H1 (cell line): ENCODE results near the gene PHACTR2. TPM values are rescaled to one million over a fixed set of nuclear protein-coding genes. Genes with fewer than 3 reads are reported as not detected.

Experiments
- CTCF ChIA-PET: fragments of 300-600 bp; sonication (Branson Sonifier 250); formaldehyde crosslinking; loops from one replicate; lab custom pipeline; 2021; ENCODE audit not compliant: partially characterized antibody; lab: Charles Lee
- POLR2A ChIA-PET: fragments of 300-600 bp; sonication (Branson Sonifier 250); formaldehyde crosslinking; loops from one replicate; lab custom pipeline; 2021; ENCODE audit warnings: inconsistent platforms; ENCODE audit not compliant: partially characterized antibody; lab: Charles Lee
- DNase-seq, 2 experiments: peaks; one replicate each; pipeline versions ENCODE4 v3.0.0 to v3.0.0-alpha.2; 2010 to 2022; ENCODE audit warnings: low spot score in 2 of 2, low read depth in 1 of 2, mixed read lengths in 1 of 2
- FAIRE-seq: peaks from 2 replicates; lab custom pipeline; 2011; peaks lifted over from hg19 to GRCh38; lab: Jason Lieb, UNC
- H2AFZ ChIP-seq: 2 replicates; pipeline ENCODE4 v1.8.1; 2012; ENCODE audit warnings: low read length, inconsistent platforms
- H2AK5ac ChIP-seq: 2 replicates; pipeline ENCODE4 v1.6.1; 2013; ENCODE audit warnings: low read depth, low read length
- H2BK120ac ChIP-seq: replicated peaks from 2 replicates; pipeline ENCODE3; 2013; ENCODE audit warnings: low read depth, low read length, inconsistent platforms
- H2BK12ac ChIP-seq: 2 replicates; pipeline ENCODE4 v1.6.1; 2013; ENCODE audit warnings: low read depth, low read length
- H2BK15ac ChIP-seq: 2 replicates; pipeline ENCODE4 v1.6.1; 2013; ENCODE audit warnings: low read length
- H2BK20ac ChIP-seq: 2 replicates; pipeline ENCODE4 v1.6.1; 2013; ENCODE audit warnings: low read length
- H2BK5ac ChIP-seq: 2 replicates; pipeline ENCODE4 v1.6.1; 2013; ENCODE audit warnings: low read depth, low read length
- H3K14ac ChIP-seq: 2 replicates; pipeline ENCODE4 v1.6.1; 2013; ENCODE audit warnings: inconsistent platforms; ENCODE audit not compliant: insufficient read length
- H3K18ac ChIP-seq: 2 replicates; pipeline ENCODE4 v1.6.1; 2013; ENCODE audit warnings: low read length; ENCODE audit errors: extremely low read depth
- H3K23ac ChIP-seq: 2 replicates; pipeline ENCODE4 v1.6.1; 2013; ENCODE audit warnings: inconsistent platforms; ENCODE audit not compliant: insufficient read length
- H3K23me2 ChIP-seq: 2 replicates; pipeline ENCODE4 v1.6.1; 2013; ENCODE audit warnings: low read depth, low read length
- H3K27ac ChIP-seq: 2 replicates; pipeline ENCODE4 v1.6.1; 2011; ENCODE audit warnings: low read depth, low read length, inconsistent platforms
- H3K27me3 ChIP-seq, 4 experiments: replicated peaks in 1 of 4; 1 replicate in 1 of 4; 2 replicates in 3 of 4; pipeline versions ENCODE4 v1.6.1 to v1.8.1; 2011 to 2013; ENCODE audit warnings: low read length in 3 of 4, mild to moderate bottlenecking in 3 of 4, inconsistent platforms in 2 of 4, mixed read lengths in 2 of 4, moderate library complexity in 1 of 4; ENCODE audit not compliant: control insufficient read depth in 3 of 4, insufficient read depth in 3 of 4; ENCODE audit errors: extremely low read depth in 1 of 4
- H3K36me3 ChIP-seq, 4 experiments: 2 replicates each; pipeline versions ENCODE4 v1.6.1 to v1.8.1; 2011 to 2013; ENCODE audit warnings: mild to moderate bottlenecking in 4 of 4, low read length in 3 of 4, moderate library complexity in 2 of 4, control low read depth in 1 of 4, inconsistent platforms in 1 of 4; ENCODE audit not compliant: insufficient read depth in 4 of 4, control insufficient read depth in 2 of 4
- H3K4ac ChIP-seq: replicated peaks from 2 replicates; pipeline ENCODE3; 2013; ENCODE audit warnings: low read length, low read depth, mixed read lengths, inconsistent platforms; ENCODE audit not compliant: insufficient read length
- H3K4me1 ChIP-seq, 4 experiments: replicated peaks in 1 of 4; 1 replicate in 1 of 4; 2 replicates in 3 of 4; pipeline versions ENCODE4 v1.6.1 to v1.8.1; 2011 to 2013; ENCODE audit warnings: low read length in 3 of 4, inconsistent platforms in 2 of 4, mixed read lengths in 1 of 4; ENCODE audit not compliant: insufficient read depth in 4 of 4, control insufficient read depth in 3 of 4
- H3K4me2 ChIP-seq, 2 experiments: 2 replicates each; pipeline versions ENCODE4 v1.6.1 to v1.8.1; 2011 to 2013; ENCODE audit warnings: low read depth in 2 of 2, low read length in 2 of 2, control low read depth in 1 of 2, inconsistent platforms in 1 of 2, mild to moderate bottlenecking in 1 of 2; ENCODE audit not compliant: insufficient read depth in 1 of 2
- H3K4me3 ChIP-seq, 4 experiments: fragments of 200-600, 300-600 bp in 1 of 4; sonication (generic), shearing (Covaris generic), sonication (Bioruptor Twin) in 1 of 4; 2 replicates each; pipeline versions ENCODE4 v1.5.1 to v1.8.1; 2011 to 2016; ENCODE audit warnings: low read length in 4 of 4, low read depth in 3 of 4, control low read depth in 2 of 4, inconsistent platforms in 2 of 4, mild to moderate bottlenecking in 2 of 4, mixed read lengths in 1 of 4, moderate library complexity in 1 of 4; ENCODE audit not compliant: insufficient read depth in 2 of 4; ENCODE audit errors: extremely low read depth in 1 of 4
- H3K56ac ChIP-seq: replicated peaks from 2 replicates; pipeline ENCODE3; 2013; ENCODE audit warnings: low read depth, mild to moderate bottlenecking, mixed read lengths, low read length, inconsistent platforms; ENCODE audit not compliant: insufficient read length
- H3K79me1 ChIP-seq: 2 replicates; pipeline ENCODE4 v1.6.1; 2013; ENCODE audit warnings: low read depth, low read length, control low read depth
- H3K79me2 ChIP-seq, 2 experiments: 2 replicates each; pipeline versions ENCODE4 v1.6.1 to v1.8.1; 2012 to 2013; ENCODE audit warnings: low read length in 2 of 2, mild to moderate bottlenecking in 2 of 2, inconsistent platforms in 1 of 2; ENCODE audit not compliant: insufficient read depth in 2 of 2, control insufficient read depth in 1 of 2
- H3K9ac ChIP-seq, 4 experiments: replicated peaks in 1 of 4; 1 replicate in 1 of 4; 2 replicates in 3 of 4; pipeline versions ENCODE4 v1.6.1 to v1.8.1; 2011 to 2013; ENCODE audit warnings: low read depth in 3 of 4, low read length in 3 of 4, control low read depth in 2 of 4, mild to moderate bottlenecking in 2 of 4, moderate library complexity in 2 of 4, inconsistent platforms in 1 of 4; ENCODE audit errors: extremely low read depth in 1 of 4
- H3K9me3 ChIP-seq, 2 experiments: 2 replicates each; pipeline versions ENCODE4 v1.6.1 to v1.8.1; 2012 to 2013; ENCODE audit warnings: mild to moderate bottlenecking in 2 of 2, moderate library complexity in 2 of 2, control low read depth in 1 of 2, inconsistent platforms in 1 of 2, low read depth in 1 of 2, low read length in 1 of 2, mixed read lengths in 1 of 2; ENCODE audit not compliant: insufficient read depth in 2 of 2
- H4K20me1 ChIP-seq, 2 experiments: replicated peaks in 1 of 2; 2 replicates each; pipeline versions ENCODE3 to v1.8.1; 2011 to 2013; ENCODE audit warnings: inconsistent platforms in 2 of 2, low read length in 2 of 2, mild to moderate bottlenecking in 1 of 2; ENCODE audit not compliant: insufficient read depth in 2 of 2, control insufficient read depth in 1 of 2
- H4K5ac ChIP-seq: 2 replicates; pipeline ENCODE4 v1.6.1; 2013; ENCODE audit warnings: low read length, low read depth, mixed read lengths, inconsistent platforms; ENCODE audit not compliant: insufficient read length
- H4K8ac ChIP-seq: 2 replicates; pipeline ENCODE4 v1.8.0; 2013; ENCODE audit warnings: mild to moderate bottlenecking, moderate library complexity, low read length, inconsistent platforms; ENCODE audit not compliant: insufficient read depth; ENCODE audit errors: extremely low read depth
- H4K91ac ChIP-seq: replicated peaks from 2 replicates; pipeline ENCODE3; 2013; ENCODE audit warnings: low read length, mixed read lengths, inconsistent platforms; ENCODE audit not compliant: insufficient read length
- ASH2L ChIP-seq: fragments of 200-600, 300-600 bp; sonication (generic); IDR thresholded peaks from one replicate; pipeline ENCODE4 v1.7.1; 2017; ENCODE audit warnings: low read length
- RBBP5 ChIP-seq: IDR thresholded peaks from 2 replicates; pipeline ENCODE4 v1.7.1; 2012; ENCODE audit warnings: low read depth, mild to moderate bottlenecking, inconsistent platforms, low read length, moderate library complexity, borderline replicate concordance
- RXRA ChIP-seq: IDR thresholded peaks from 2 replicates; pipeline ENCODE4 v1.6.1; 2011; ENCODE audit warnings: low read depth, mild to moderate bottlenecking, low read length, moderate library complexity; ENCODE audit not compliant: insufficient read depth
- polyA plus RNA-seq, 7 experiments: library from polyadenylated mRNA; depleted of rRNA in 3 of 7; stranded (reverse) in 5 of 7; unstranded in 2 of 7; fragments of >200 nt in 5 of 7; fragments of 200-250 nt in 2 of 7; gene quantifications; 1 replicate in 5 of 7; 2 replicates in 1 of 7; 4 replicates in 1 of 7; pipeline versions ENCODE4 v1.2.1 to v1.2.3, GENCODE V29; 2011 to 2013; ENCODE audit warnings: missing spikeins in 2 of 7, mixed read lengths in 2 of 7
- total RNA-seq: library from RNA; stranded (reverse); fragmentation: NEBNext Ultra II Directional; extraction: Animal tissue kit (Norgen Biotek cat#: 25700); gene quantifications from 2 replicates; pipeline ENCODE4 v1.2.1, GENCODE V29; 2021

Gene PHACTR2
- total and polyA plus RNA-seq, 2 of the 8 experiments (the other 6 are each of a cell fraction or from before 2014, with no cell fraction given), result 16.9 to 131 TPM

DNA sequence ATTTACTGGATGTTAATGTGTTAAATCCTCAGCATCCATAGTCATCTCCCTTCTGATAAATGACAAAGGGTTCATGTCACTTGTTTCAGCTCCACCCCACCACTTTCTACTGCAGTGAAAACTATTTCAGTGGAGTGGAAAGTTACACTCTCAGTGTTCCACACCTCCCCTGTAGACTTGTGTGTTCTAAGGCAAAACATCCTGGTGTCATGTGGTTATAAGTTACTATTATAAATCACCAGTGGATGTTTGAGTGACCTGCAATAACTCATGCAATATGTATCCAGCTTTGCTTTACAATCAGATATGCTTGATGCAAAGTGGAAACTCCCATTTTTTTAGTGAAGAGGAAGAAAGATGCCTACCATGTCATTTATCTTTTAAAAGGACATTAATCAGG is 83.3 kb downstream of the PHACTR2 start:
- H3K27me3 ChIP-seq, result no peaks in the 10 kb centered on the region
- H3K36me3 ChIP-seq, result peaks cover 0 to 32% (median 7%) of the 10 kb centered on the region in 4 experiments; a peak in 6 of 8 replicates
- H2BK5ac ChIP-seq, result no peak overlapping the region
- ChIA-PET POLR2A (interaction anchor here (0.6 to 1.3 kb wide), 2 partner anchors 15 to 18 kb away, joined by 3 read pairs; no protein-coding TSS in a partner anchor), CTCF (no interaction called here)
- DNase-seq, result no peak
- H3K79me2 ChIP-seq, result no peaks in the 10 kb centered on the region
- no peak overlapping the region for H4K5ac ChIP-seq
- TF ChIP-seq RXRA, result no peak
- TF ChIP-seq ASH2L, result no peak
- TF ChIP-seq RBBP5, result no peak
- peaks cover 0 to 4% (median 0%) of the 10 kb centered on the region in 4 experiments; a peak in 1 of 7 replicates for H3K4me1 ChIP-seq
- no peak overlapping the region for H3K4me2 ChIP-seq
- H3K9ac ChIP-seq, result no peak overlapping the region
- no peak overlapping the region for H3K14ac ChIP-seq
- FAIRE-seq, result no peak
- no peak overlapping the region for H2AFZ ChIP-seq
- H3K27ac ChIP-seq, result no peak overlapping the region
- no peak overlapping the region for H2BK120ac ChIP-seq
- H3K23me2 ChIP-seq, result no peaks in the 10 kb centered on the region
- no peaks in the 10 kb centered on the region for H3K9me3 ChIP-seq
- H3K18ac ChIP-seq, result no peak overlapping the region
- no peak overlapping the region for H4K91ac ChIP-seq
- H2AK5ac ChIP-seq, result no peak overlapping the region
- H3K4me3 ChIP-seq, result no peak overlapping the region
- no peaks in the 10 kb centered on the region; the same call in 1 of the 2 replicates for H3K79me1 ChIP-seq
- H3K56ac ChIP-seq, result no peak overlapping the region
- no peak overlapping the region for H4K8ac ChIP-seq
- H3K4ac ChIP-seq, result no peak overlapping the region
- H2BK15ac ChIP-seq, result no peak overlapping the region
- no peak overlapping the region for H3K23ac ChIP-seq
- no peak overlapping the region for H2BK20ac ChIP-seq
- H4K20me1 ChIP-seq, result no peaks in the 10 kb centered on the region
- no peak overlapping the region for H2BK12ac ChIP-seq
